Activated T-cell treated with anti-CD3 and anti-CD28 coated beads, Interleukin-2, amount 50 U/mL, for 48 hours (primary cell): ENCODE measurements around the gene HEATR3.

ENCODE experiments used
- DNase-seq, 2 experiments: peaks; one replicate each; pipeline ENCODE4 v3.0.0-alpha.2; 2020

The HEATR3 gene

GRCh38 chr16:50153596-50154419, 88.0 kb downstream of the HEATR3 start:
- DNase-seq = peak in 1 of 2 experiments; percentile 32

- peak in 1 of 2 experiments; percentile 26 for DNase-seq
Observed at GRCh38 chr16:50154420-50154950, 88.7 kb downstream of the HEATR3 start.

GRCh38 chr16:50155925-50156324, 90.2 kb downstream of the HEATR3 start:
- DNase-seq = no peak
